K562 (cell line): ENCODE data around the gene BTRC. TPM values are rescaled to one million over a fixed set of nuclear protein-coding genes. Genes with fewer than 3 reads are reported as not detected.
A peak's percentile ranks its signal among the peaks of the same experiment; 100 is the strongest.

Source experiments
- BRF1 ChIP-seq: IDR thresholded peaks from 3 replicates; pipeline ENCODE4 v1.6.1; 2011; ENCODE audit warnings: borderline replicate concordance, mild to moderate bottlenecking; ENCODE audit not compliant: insufficient read length; ENCODE audit errors: extremely low read depth
- CBX5 ChIP-seq: IDR thresholded peaks from 2 replicates; pipeline ENCODE4 v1.6.1; 2014; ENCODE audit warnings: low read depth, borderline replicate concordance
- CREB1 ChIP-seq, 2 experiments: sonication (generic) in 1 of 2; formaldehyde crosslinking in 1 of 2; IDR thresholded peaks; 2 replicates each; pipeline versions ENCODE4 v1.6.1 to v1.8.0; 2012 to 2022; ENCODE audit warnings: inconsistent platforms in 1 of 2, mild to moderate bottlenecking in 1 of 2, missing genetic modification reagents in 1 of 2, moderate library complexity in 1 of 2
- DDX20 ChIP-seq: fragments of 450-650 bp; IDR thresholded peaks from 2 replicates; pipeline ENCODE4 v1.6.1; 2016; ENCODE audit warnings: missing genetic modification characterization, low read depth, mild to moderate bottlenecking, missing compliant biosample characterization, moderate library complexity
- ELF4 ChIP-seq: fragments of 450-650 bp; formaldehyde crosslinking; IDR thresholded peaks from 2 replicates; pipeline ENCODE4 v1.4.0; 2022; ENCODE audit warnings: missing genetic modification characterization
- FIP1L1 ChIP-seq: fragments of 200-400 bp; formaldehyde crosslinking; IDR thresholded peaks from 2 replicates; pipeline ENCODE4 v1.6.1; 2018; ENCODE audit warnings: mild to moderate bottlenecking, low read depth, low read length; ENCODE audit not compliant: poor library complexity, severe bottlenecking
- HMG20A ChIP-seq: fragments of 450-650 bp; formaldehyde crosslinking; conservative IDR thresholded peaks from 2 replicates; pipeline ENCODE4 v1.4.0; 2020; ENCODE audit warnings: mild to moderate bottlenecking, mixed read lengths
- MYBL2 ChIP-seq, 2 experiments: fragments of 450-650 bp in 1 of 2; sonication (generic) in 1 of 2; formaldehyde crosslinking in 1 of 2; IDR thresholded peaks; 2 replicates each; pipeline versions ENCODE4 v1.6.1 to v1.8.1; 2017 to 2022; ENCODE audit warnings: borderline replicate concordance in 1 of 2, inconsistent platforms in 1 of 2, low read depth in 1 of 2, mild to moderate bottlenecking in 1 of 2, missing genetic modification reagents in 1 of 2, moderate library complexity in 1 of 2
- PTTG1 ChIP-seq: fragments of 450-650 bp; IDR thresholded peaks from 2 replicates; pipeline ENCODE4 v1.6.1; 2016; ENCODE audit warnings: low read depth, mild to moderate bottlenecking, missing genetic modification characterization, missing compliant biosample characterization
- RAD21 ChIP-seq, 2 experiments: fragments of 250-450 bp in 1 of 2; fragments of 450-650 bp in 1 of 2; sonication (Bioruptor Pico) in 1 of 2; formaldehyde crosslinking in 1 of 2; IDR thresholded peaks in 1 of 2; conservative IDR thresholded peaks in 1 of 2; 2 replicates each; pipeline versions ENCODE4 v1.4.0 to v1.8.0; 2020 to 2022; ENCODE audit warnings: mild to moderate bottlenecking in 2 of 2, moderate library complexity in 1 of 2
- RBM25 ChIP-seq: fragments of 200-400 bp; formaldehyde crosslinking; IDR thresholded peaks from 2 replicates; pipeline ENCODE4 v1.6.1; 2018; ENCODE audit warnings: low read length, low read depth, moderate library complexity; ENCODE audit not compliant: severe bottlenecking
- SMARCB1 ChIP-seq: IDR thresholded peaks from 2 replicates; pipeline ENCODE4 v1.6.1; 2011; ENCODE audit warnings: improper control_type of control experiment, low read depth; ENCODE audit not compliant: insufficient read length
- TFAM ChIP-seq: fragments of 250-450 bp; sonication (Bioruptor Pico); conservative IDR thresholded peaks from 2 replicates; pipeline ENCODE4 v1.5.0; 2021; ENCODE audit warnings: mild to moderate bottlenecking, moderate library complexity
- ZFP36 ChIP-seq: fragments of 150-350 bp; IDR thresholded peaks from 2 replicates; pipeline ENCODE4 v1.6.1; 2018; ENCODE audit warnings: low read length, low read depth; ENCODE audit not compliant: partially characterized antibody
- ZNF41 ChIP-seq: fragments of 250-450 bp; sonication (Bioruptor Pico); conservative IDR thresholded peaks from 2 replicates; pipeline ENCODE4 v1.4.0; 2020; ENCODE audit warnings: mild to moderate bottlenecking
- ZNF436 ChIP-seq: fragments of 250-450, 450-650 bp; sonication (Bioruptor Pico); formaldehyde crosslinking; IDR thresholded peaks from 2 replicates; pipeline ENCODE4 v1.7.0; 2020; ENCODE audit warnings: mild to moderate bottlenecking
- ZNF778 ChIP-seq: fragments of 450-650 bp; formaldehyde crosslinking; IDR thresholded peaks from 2 replicates; pipeline ENCODE4 v1.4.0; 2020; ENCODE audit warnings: mild to moderate bottlenecking, moderate library complexity
- polyA plus RNA-seq, 8 experiments: library from polyadenylated mRNA; depleted of rRNA in 4 of 8; stranded (reverse) in 5 of 8; unstranded in 3 of 8; fragments of >200 nt; fragmentation: Nextera tagmentation in 2 of 8; fragmentation: Illumina TruSeq in 1 of 8; extraction: Ambion mirVana in 2 of 8; extraction: Trizol in 1 of 8; gene quantifications; 2 replicates each; pipeline versions ENCODE4 v1.2.1 to v1.2.3, GENCODE V29; 2011 to 2014; ENCODE audit warnings: inconsistent platforms in 1 of 8, missing spikeins in 1 of 8
- total RNA-seq, 7 experiments: library from RNA; depleted of rRNA in 6 of 7; stranded (reverse); fragments of >200 nt in 6 of 7; fragmentation: Illumina TruSeq in 2 of 7; extraction: Trizol in 2 of 7; gene quantifications; 2 replicates each; pipeline versions ENCODE4 v1.2.1 to v1.2.3, GENCODE V29; 2011 to 2021; ENCODE audit warnings: low replicate concordance in 1 of 7
- TF ChIP-seq, protein P1 (sequence below), 3 experiments: fragments of 200-800 bp in 1 of 3; fragments of 250-450 bp in 1 of 3; fragments of 450-650 bp in 1 of 3; sonication (Bioruptor Pico) in 1 of 3; sonication (Bioruptor generic) in 1 of 3; formaldehyde crosslinking in 1 of 3; IDR thresholded peaks; 2 replicates each; pipeline versions ENCODE4 v1.6.1 to v1.8.0; 2016 to 2022; ENCODE audit warnings: mild to moderate bottlenecking in 2 of 3, missing genetic modification characterization in 2 of 3, missing compliant biosample characterization in 1 of 3, moderate library complexity in 1 of 3
- TF ChIP-seq, protein P2 (sequence below): fragments of 450-650 bp; conservative IDR thresholded peaks from 2 replicates; pipeline ENCODE4 v1.6.1; 2016; ENCODE audit warnings: missing genetic modification characterization, low read depth, mild to moderate bottlenecking, control low read depth, missing compliant biosample characterization
- TF ChIP-seq, protein P3 (sequence below): sonication (generic); formaldehyde crosslinking; IDR thresholded peaks from 2 replicates; pipeline ENCODE4 v1.8.1; 2022; ENCODE audit warnings: missing genetic modification reagents

The BTRC gene
- total and polyA plus RNA-seq, 9 of the 15 experiments (the other 6 are each of a cell fraction or from before 2014, with no cell fraction given): 1.6 to 15.4 (median 7.0) TPM

DNA sequence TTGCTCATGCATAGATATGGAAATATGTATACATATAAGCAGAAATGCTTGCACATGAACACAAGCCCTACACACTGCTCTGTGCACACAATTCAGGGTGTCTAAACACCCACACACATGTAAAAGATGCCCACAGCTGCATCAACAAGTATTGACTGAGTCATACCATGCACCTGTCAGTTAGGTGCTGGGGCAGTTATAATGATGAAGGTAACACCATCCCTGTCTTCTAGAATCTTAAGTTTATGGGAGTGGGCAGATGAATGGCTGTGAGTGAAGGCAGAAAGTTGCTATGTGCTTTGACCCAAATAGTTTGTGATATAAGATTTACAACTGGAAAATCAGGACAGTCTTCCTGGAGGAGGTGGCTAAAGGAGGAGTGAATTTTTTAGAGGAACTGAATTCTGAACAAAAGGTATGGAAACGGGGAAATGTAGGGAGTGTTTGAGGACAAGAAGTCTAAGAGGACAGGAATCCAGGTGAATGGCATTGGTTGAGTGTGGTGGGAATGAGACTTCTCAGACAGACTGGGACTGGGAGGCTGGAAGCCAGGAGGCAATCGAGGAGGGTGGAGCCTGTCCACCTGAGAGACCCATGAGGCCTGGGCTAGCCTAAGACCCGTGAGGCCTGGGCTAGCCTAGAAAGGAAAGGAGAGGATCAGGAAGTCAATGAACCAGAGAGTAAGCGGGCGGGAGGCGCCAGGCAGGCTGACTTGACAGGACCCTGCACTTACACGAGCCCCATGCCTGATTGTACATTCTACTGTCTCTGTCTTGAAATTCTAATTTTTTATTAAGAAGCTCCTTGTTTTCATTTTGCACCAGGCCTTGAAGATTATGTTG is 213.4 kb downstream of the BTRC start (continued):
- TF ChIP-seq, protein P1, sequence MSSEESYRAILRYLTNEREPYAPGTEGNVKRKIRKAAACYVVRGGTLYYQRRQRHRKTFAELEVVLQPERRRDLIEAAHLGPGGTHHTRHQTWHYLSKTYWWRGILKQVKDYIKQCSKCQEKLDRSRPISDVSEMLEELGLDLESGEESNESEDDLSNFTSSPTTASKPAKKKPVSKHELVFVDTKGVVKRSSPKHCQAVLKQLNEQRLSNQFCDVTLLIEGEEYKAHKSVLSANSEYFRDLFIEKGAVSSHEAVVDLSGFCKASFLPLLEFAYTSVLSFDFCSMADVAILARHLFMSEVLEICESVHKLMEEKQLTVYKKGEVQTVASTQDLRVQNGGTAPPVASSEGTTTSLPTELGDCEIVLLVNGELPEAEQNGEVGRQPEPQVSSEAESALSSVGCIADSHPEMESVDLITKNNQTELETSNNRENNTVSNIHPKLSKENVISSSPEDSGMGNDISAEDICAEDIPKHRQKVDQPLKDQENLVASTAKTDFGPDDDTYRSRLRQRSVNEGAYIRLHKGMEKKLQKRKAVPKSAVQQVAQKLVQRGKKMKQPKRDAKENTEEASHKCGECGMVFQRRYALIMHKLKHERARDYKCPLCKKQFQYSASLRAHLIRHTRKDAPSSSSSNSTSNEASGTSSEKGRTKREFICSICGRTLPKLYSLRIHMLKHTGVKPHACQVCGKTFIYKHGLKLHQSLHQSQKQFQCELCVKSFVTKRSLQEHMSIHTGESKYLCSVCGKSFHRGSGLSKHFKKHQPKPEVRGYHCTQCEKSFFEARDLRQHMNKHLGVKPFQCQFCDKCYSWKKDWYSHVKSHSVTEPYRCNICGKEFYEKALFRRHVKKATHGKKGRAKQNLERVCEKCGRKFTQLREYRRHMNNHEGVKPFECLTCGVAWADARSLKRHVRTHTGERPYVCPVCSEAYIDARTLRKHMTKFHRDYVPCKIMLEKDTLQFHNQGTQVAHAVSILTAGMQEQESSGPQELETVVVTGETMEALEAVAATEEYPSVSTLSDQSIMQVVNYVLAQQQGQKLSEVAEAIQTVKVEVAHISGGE (CRISPR knock-in tag; IDR thresholded peaks at IDR 0.05): no peak
- no peak for TF ChIP-seq SMARCB1
- peak; percentile 42 for TF ChIP-seq RBM25
- TF ChIP-seq CREB1 (IDR thresholded peaks at IDR 0.05): no peak
- TF ChIP-seq CREB1 (CRISPR knock-in tag; IDR thresholded peaks at IDR 0.05): no peak
- TF ChIP-seq ZNF436: 0 out of 2 replicates have a peak, but pooled peaks have one; percentile 39
- TF ChIP-seq ZNF41: no peak
- no peak for TF ChIP-seq TFAM
- TF ChIP-seq, protein P2, sequence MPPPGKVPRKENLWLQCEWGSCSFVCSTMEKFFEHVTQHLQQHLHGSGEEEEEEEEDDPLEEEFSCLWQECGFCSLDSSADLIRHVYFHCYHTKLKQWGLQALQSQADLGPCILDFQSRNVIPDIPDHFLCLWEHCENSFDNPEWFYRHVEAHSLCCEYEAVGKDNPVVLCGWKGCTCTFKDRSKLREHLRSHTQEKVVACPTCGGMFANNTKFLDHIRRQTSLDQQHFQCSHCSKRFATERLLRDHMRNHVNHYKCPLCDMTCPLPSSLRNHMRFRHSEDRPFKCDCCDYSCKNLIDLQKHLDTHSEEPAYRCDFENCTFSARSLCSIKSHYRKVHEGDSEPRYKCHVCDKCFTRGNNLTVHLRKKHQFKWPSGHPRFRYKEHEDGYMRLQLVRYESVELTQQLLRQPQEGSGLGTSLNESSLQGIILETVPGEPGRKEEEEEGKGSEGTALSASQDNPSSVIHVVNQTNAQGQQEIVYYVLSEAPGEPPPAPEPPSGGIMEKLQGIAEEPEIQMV (tag): no peak
- no peak for TF ChIP-seq PTTG1 (tag)
- no peak for TF ChIP-seq ELF4 (CRISPR knock-in tag)
- no peak for TF ChIP-seq DDX20 (tag)
- no peak for TF ChIP-seq FIP1L1
- no peak for TF ChIP-seq ZNF778
- no peak for TF ChIP-seq RAD21 (CRISPR knock-in tag; conservative IDR thresholded peaks at IDR 0.05 in 1 of 2, IDR thresholded peaks at IDR 0.05 in 1 of 2)
- no peak for TF ChIP-seq BRF1
- peak; percentile 95 for TF ChIP-seq ZFP36
- no peak for TF ChIP-seq HMG20A (CRISPR knock-in tag)
- no peak for TF ChIP-seq MYBL2 (IDR thresholded peaks at IDR 0.05; ENCODE audit: low read depth)
- no peak for TF ChIP-seq MYBL2 (CRISPR knock-in tag; IDR thresholded peaks at IDR 0.05; ENCODE audit: borderline replicate concordance)
- TF ChIP-seq, protein P3, sequence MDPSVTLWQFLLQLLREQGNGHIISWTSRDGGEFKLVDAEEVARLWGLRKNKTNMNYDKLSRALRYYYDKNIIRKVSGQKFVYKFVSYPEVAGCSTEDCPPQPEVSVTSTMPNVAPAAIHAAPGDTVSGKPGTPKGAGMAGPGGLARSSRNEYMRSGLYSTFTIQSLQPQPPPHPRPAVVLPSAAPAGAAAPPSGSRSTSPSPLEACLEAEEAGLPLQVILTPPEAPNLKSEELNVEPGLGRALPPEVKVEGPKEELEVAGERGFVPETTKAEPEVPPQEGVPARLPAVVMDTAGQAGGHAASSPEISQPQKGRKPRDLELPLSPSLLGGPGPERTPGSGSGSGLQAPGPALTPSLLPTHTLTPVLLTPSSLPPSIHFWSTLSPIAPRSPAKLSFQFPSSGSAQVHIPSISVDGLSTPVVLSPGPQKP: no peak
- no peak for TF ChIP-seq CBX5
